HS-5 (cell line): ENCODE data around the gene NUDT22.
"Not testable (repeated sequence)": the region's sequence is repeated elsewhere in the genome, so short reads cannot be mapped to it uniquely, and the experiment has no call there.

Experiments used
- DNase-seq: peaks from one replicate; pipeline ENCODE4 v3.0.0-alpha.2; 2012; ENCODE audit warnings: low read depth

Gene NUDT22

GRCh38 chr11:64243236-64243854 lies 17.3 kb downstream of the NUDT22 start:
- no peak for DNase-seq

GRCh38 chr11:64244107-64244506 lies 18.0 kb downstream of the NUDT22 start:
- DNase-seq, result no peak

- no peak for DNase-seq
These were observed 18.9 kb downstream of the NUDT22 start for GRCh38 chr11:64244966-64245365.

- no peak for DNase-seq
These were observed 19.3 kb downstream of the NUDT22 start for GRCh38 chr11:64245401-64245796.

- peak; percentile 70 for DNase-seq
These were observed 19.9 kb downstream of the NUDT22 start for GRCh38 chr11:64245797-64246620.

- not testable (repeated sequence) for DNase-seq
These were observed 20.5 kb downstream of the NUDT22 start for GRCh38 chr11:64246621-64246870.

GRCh38 chr11:64246871-64247728 lies 21.0 kb downstream of the NUDT22 start, which contains the start of gene PPP1R14B:
Gene PPP1R14B, minus strand, starts transcription at chr11:64246943. Its CDS starts 270 bp downstream, at chr11:64246673.
- DNase-seq, result no peak

GRCh38 chr11:64247729-64248531 lies 21.9 kb downstream of the NUDT22 start:
- DNase-seq, result no peak

GRCh38 chr11:64248578-64248977 lies 22.5 kb downstream of the NUDT22 start:
- no peak for DNase-seq

GRCh38 chr11:64249038-64249437 lies 23.0 kb downstream of the NUDT22 start:
- no peak for DNase-seq

GRCh38 chr11:64249563-64250414 lies 23.7 kb downstream of the NUDT22 start:
- no peak for DNase-seq

GRCh38 chr11:64250415-64251015 lies 24.4 kb downstream of the NUDT22 start:
- no peak for DNase-seq

GRCh38 chr11:64251016-64251752 lies 25.1 kb downstream of the NUDT22 start, which contains the start of gene PLCB3:
Gene PLCB3, plus strand, starts transcription at chr11:64251530. Its CDS starts 120 bp downstream, at chr11:64251650.
- DNase-seq, result no peak

GRCh38 chr11:64251753-64252002 lies 25.6 kb downstream of the NUDT22 start:
- no peak for DNase-seq

GRCh38 chr11:64252003-64252872 lies 26.2 kb downstream of the NUDT22 start:
- DNase-seq, result no peak

- no peak for DNase-seq
These were observed 27.0 kb downstream of the NUDT22 start for GRCh38 chr11:64253043-64253442.

- no peak for DNase-seq
These were observed 27.4 kb downstream of the NUDT22 start for GRCh38 chr11:64253481-64253880.

GRCh38 chr11:64254326-64254725 lies 28.3 kb downstream of the NUDT22 start:
- no peak for DNase-seq
